Body of pancreas (tissue), 4 donors: Measurements from ENCODE around the gene MUSTN1.

Source experiments
- CTCF ChIP-seq, 7 experiments: fragments of 450-650 bp in 4 of 7; fragments of 200-600 bp in 3 of 7; sonication (generic) in 3 of 7; IDR thresholded peaks; one replicate each; pipeline ENCODE4 v1.5.1; 2016 to 2019; ENCODE audit warnings: antibody characterized with exemption in 7 of 7
- POLR2A ChIP-seq, 3 donors: fragments of 450-650 bp; IDR thresholded peaks; one replicate each; pipeline ENCODE4 v1.6.1; 2016; ENCODE audit warnings: antibody characterized with exemption in 3 of 3, mild to moderate bottlenecking in 2 of 3

GRCh38 chr3:52827866-52828376 lies 6.9 kb downstream of the MUSTN1 start:
- TF ChIP-seq CTCF (IDR thresholded peaks at IDR 0.05) (peak in 5 of 7 experiments; percentile 10 to 59 (median 58)), POLR2A (IDR thresholded peaks at IDR 0.05) (no peak)
